ENCODE measurements around the gene ZNF524.
"Not testable (repeated sequence)": the region's sequence is repeated elsewhere in the genome, so short reads cannot be mapped to it uniquely, and the experiment has no call there.

The ZNF524 gene

GRCh38 chr19:55599842-55600661, at the start of gene ZNF524:
Gene ZNF524, plus strand, starts transcription at chr19:55600288. Its CDS starts 1,825 bp downstream, at chr19:55602113.
- peak; percentile 70 to 73 for DNase-seq (ENCODE audit: extremely low read depth in 1 of 2, low read depth in 1 of 2)

GRCh38 chr19:55550321-55550650, 49.8 kb upstream of the ZNF524 start:
- DNase-seq (ENCODE audit: extremely low read depth in 1 of 2, low read depth in 1 of 2): no peak

- no peak for DNase-seq (ENCODE audit: extremely low read depth in 1 of 2, low read depth in 1 of 2)
Measured at GRCh38 chr19:55552206-55552605, 47.9 kb upstream of the ZNF524 start.

- DNase-seq (ENCODE audit: extremely low read depth in 1 of 2, low read depth in 1 of 2): no peak
Measured at GRCh38 chr19:55552620-55553019, 47.5 kb upstream of the ZNF524 start.

GRCh38 chr19:55553217-55554182, 46.6 kb upstream of the ZNF524 start:
- DNase-seq (ENCODE audit: extremely low read depth in 1 of 2, low read depth in 1 of 2): no peak

GRCh38 chr19:55554302-55554701, 45.8 kb upstream of the ZNF524 start:
- DNase-seq (ENCODE audit: extremely low read depth in 1 of 2, low read depth in 1 of 2): no peak

- DNase-seq (ENCODE audit: extremely low read depth in 1 of 2, low read depth in 1 of 2): no peak
Measured at GRCh38 chr19:55554741-55555152, 45.3 kb upstream of the ZNF524 start.

GRCh38 chr19:55559684-55560083, 40.4 kb upstream of the ZNF524 start:
- DNase-seq (ENCODE audit: extremely low read depth in 1 of 2, low read depth in 1 of 2): no peak

GRCh38 chr19:55563261-55563690, 36.8 kb upstream of the ZNF524 start:
- no peak for DNase-seq (ENCODE audit: extremely low read depth in 1 of 2, low read depth in 1 of 2)

GRCh38 chr19:55566823-55567222, 33.3 kb upstream of the ZNF524 start:
- DNase-seq (ENCODE audit: extremely low read depth in 1 of 2, low read depth in 1 of 2): no peak

GRCh38 chr19:55567708-55568328, 32.3 kb upstream of the ZNF524 start:
- DNase-seq (ENCODE audit: extremely low read depth in 1 of 2, low read depth in 1 of 2): no peak

- not testable (repeated sequence) for DNase-seq (ENCODE audit: extremely low read depth in 1 of 2, low read depth in 1 of 2)
Measured at GRCh38 chr19:55569477-55569876, 30.6 kb upstream of the ZNF524 start.

- not testable (repeated sequence) for DNase-seq (ENCODE audit: extremely low read depth in 1 of 2, low read depth in 1 of 2)
Measured at GRCh38 chr19:55573929-55574328, 26.2 kb upstream of the ZNF524 start.

- no peak for DNase-seq (ENCODE audit: extremely low read depth in 1 of 2, low read depth in 1 of 2)
Measured at GRCh38 chr19:55576746-55577145, 23.3 kb upstream of the ZNF524 start.

GRCh38 chr19:55578031-55578760, 21.9 kb upstream of the ZNF524 start:
- no peak for DNase-seq (ENCODE audit: extremely low read depth in 1 of 2, low read depth in 1 of 2)

GRCh38 chr19:55578761-55579747, 21.0 kb upstream of the ZNF524 start:
- no peak for DNase-seq (ENCODE audit: extremely low read depth in 1 of 2, low read depth in 1 of 2)

GRCh38 chr19:55579766-55580621, 20.1 kb upstream of the ZNF524 start:
- DNase-seq (ENCODE audit: extremely low read depth in 1 of 2, low read depth in 1 of 2): no peak

GRCh38 chr19:55580628-55581144, 19.4 kb upstream of the ZNF524 start, which contains the start of gene ZNF579:
Gene ZNF579, minus strand, starts transcription at chr19:55580848. Its CDS starts 1,209 bp downstream, at chr19:55579639.
- peak; percentile 54 to 74 for DNase-seq (ENCODE audit: extremely low read depth in 1 of 2, low read depth in 1 of 2)

Measured in stimulated activated CD8-positive, alpha-beta memory T cell treated with anti-CD3 and anti-CD28 coated beads, Interleukin-7, amount 100 ng/mL, for 48 hours (primary cell).